ENCODE results near the gene KLHDC4. TPM values are rescaled to one million over a fixed set of nuclear protein-coding genes. Genes with fewer than 3 reads are reported as not detected.
A peak's percentile ranks its signal among the peaks of the same experiment; 100 is the strongest.

The KLHDC4 gene
- polyA plus RNA-seq, 3 donors, result 11.2 to 26.4 (median 12.6) TPM

GRCh38 chr16:87782033-87782432 lies 16.2 kb upstream of the KLHDC4 start:
- H3K4me1 Mint-ChIP-seq, result peaks cover 40% of the 10 kb centered on the region
- peaks cover 0 to 12% (median 2%) of the 10 kb centered on the region in 3 donors for H3K27me3 Mint-ChIP-seq (ENCODE audit: low read depth in 3 of 3)
- H3K9ac ChIP-seq (ENCODE audit: insufficient read depth, low read length, poor library complexity, severe bottlenecking), result no peak overlapping the region
- no peaks in the 10 kb centered on the region for H3K79me2 ChIP-seq (ENCODE audit: insufficient read depth, low read length)
- DNase-seq, result no peak
- H3K36me3 Mint-ChIP-seq, result peaks cover 0 to 2% of the 10 kb centered on the region in 2 donors
- intact Hi-C loops (cut with micrococcal nuclease), result no loop called here
- WGBS (ENCODE audit: insufficient coverage), result no CpG with 5 or more reads among the region's 4 CpGs
- no peak overlapping the region for H3K27ac Mint-ChIP-seq
- H2AFZ ChIP-seq (ENCODE audit: insufficient read depth, low read depth, low read length, poor library complexity, severe bottlenecking), result no peak overlapping the region
- H3K9me3 Mint-ChIP-seq, result peaks cover 0 to 12% (median 4%) of the 10 kb centered on the region in 7 donors
- peaks cover 40 to 44% of the 10 kb centered on the region in 2 donors for H3K4me1 ChIP-seq (ENCODE audit: control insufficient read depth in 1 of 2, insufficient read depth in 2 of 2, low read length in 2 of 2)
- no peak overlapping the region for H3K4me2 ChIP-seq (replicated peaks; ENCODE audit: extremely low read depth, low read length, poor library complexity, severe bottlenecking)
- no peak overlapping the region for H3K27ac ChIP-seq (ENCODE audit: low read depth in 1 of 2, low read length in 2 of 2)
- no peaks in the 10 kb centered on the region for H3K36me3 ChIP-seq (replicated peaks in 1 of 2; ENCODE audit: control insufficient read depth in 1 of 2, insufficient read depth in 2 of 2, low read length in 2 of 2)
- no peaks in the 10 kb centered on the region for H3K27me3 ChIP-seq (ENCODE audit: control insufficient read depth in 2 of 2, insufficient read depth in 2 of 2, low read length in 2 of 2)
- TF ChIP-seq, protein P1, sequence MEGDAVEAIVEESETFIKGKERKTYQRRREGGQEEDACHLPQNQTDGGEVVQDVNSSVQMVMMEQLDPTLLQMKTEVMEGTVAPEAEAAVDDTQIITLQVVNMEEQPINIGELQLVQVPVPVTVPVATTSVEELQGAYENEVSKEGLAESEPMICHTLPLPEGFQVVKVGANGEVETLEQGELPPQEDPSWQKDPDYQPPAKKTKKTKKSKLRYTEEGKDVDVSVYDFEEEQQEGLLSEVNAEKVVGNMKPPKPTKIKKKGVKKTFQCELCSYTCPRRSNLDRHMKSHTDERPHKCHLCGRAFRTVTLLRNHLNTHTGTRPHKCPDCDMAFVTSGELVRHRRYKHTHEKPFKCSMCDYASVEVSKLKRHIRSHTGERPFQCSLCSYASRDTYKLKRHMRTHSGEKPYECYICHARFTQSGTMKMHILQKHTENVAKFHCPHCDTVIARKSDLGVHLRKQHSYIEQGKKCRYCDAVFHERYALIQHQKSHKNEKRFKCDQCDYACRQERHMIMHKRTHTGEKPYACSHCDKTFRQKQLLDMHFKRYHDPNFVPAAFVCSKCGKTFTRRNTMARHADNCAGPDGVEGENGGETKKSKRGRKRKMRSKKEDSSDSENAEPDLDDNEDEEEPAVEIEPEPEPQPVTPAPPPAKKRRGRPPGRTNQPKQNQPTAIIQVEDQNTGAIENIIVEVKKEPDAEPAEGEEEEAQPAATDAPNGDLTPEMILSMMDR (IDR thresholded peaks at IDR 0.05), result no peak
- H3K9me3 ChIP-seq (replicated peaks in 1 of 2; ENCODE audit: control insufficient read depth in 1 of 2, insufficient read depth in 1 of 2, low read length in 2 of 2), result peaks cover 0 to 4% of the 10 kb centered on the region in 2 donors
- H4K20me1 ChIP-seq (ENCODE audit: insufficient read depth, low read length), result no peaks in the 10 kb centered on the region
- no peak overlapping the region for H3K4me3 ChIP-seq (replicated peaks in 1 of 3; ENCODE audit: low read depth in 2 of 3, low read length in 3 of 3)
- no peak overlapping the region for H3K4me3 Mint-ChIP-seq

DNA sequence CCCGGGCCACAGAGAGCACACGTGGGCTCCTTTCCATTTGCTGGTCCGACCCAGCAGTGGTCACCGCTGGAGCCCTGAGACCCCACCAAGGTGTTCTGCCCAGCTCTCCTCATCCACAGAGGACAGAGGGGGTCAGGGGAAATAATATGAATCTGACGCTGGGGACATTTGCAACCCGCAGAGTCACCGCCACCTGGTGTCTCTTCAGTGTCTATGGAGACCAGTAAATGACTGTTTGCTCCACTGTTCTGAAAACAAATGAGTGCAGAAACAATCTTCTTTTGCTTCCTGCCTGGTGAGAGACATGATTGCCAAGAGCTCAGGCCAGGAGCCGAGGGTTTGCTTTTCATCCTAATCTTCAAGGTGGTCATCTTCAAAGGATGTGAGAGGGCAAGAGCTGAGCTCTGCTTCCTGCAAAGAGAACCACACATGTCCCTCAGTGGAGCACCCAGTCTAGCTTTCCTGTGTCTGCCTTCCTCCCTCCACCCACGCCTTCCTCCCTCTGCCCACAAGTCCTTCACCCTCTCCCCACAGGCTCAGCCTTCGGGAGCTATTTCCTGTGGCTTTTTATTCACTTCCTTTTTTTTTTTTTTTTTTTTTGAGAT lies 14.7 kb upstream of the KLHDC4 start:
- Histone ChIP-seq H3K27ac (ENCODE audit: low read depth in 1 of 2, low read length in 2 of 2) (peak overlapping the region; percentile 40 to 77), H4K20me1 (ENCODE audit: insufficient read depth, low read length) (no peaks in the 10 kb centered on the region), H3K36me3 (replicated peaks in 1 of 2; ENCODE audit: control insufficient read depth in 1 of 2, insufficient read depth in 2 of 2, low read length in 2 of 2) (no peaks in the 10 kb centered on the region), H3K27me3 (ENCODE audit: control insufficient read depth in 2 of 2, insufficient read depth in 2 of 2, low read length in 2 of 2) (no peaks in the 10 kb centered on the region), H2AFZ (ENCODE audit: insufficient read depth, low read depth, low read length, poor library complexity, severe bottlenecking) (peak overlapping the region; percentile 54), H3K9me3 (replicated peaks in 1 of 2; ENCODE audit: control insufficient read depth in 1 of 2, insufficient read depth in 1 of 2, low read length in 2 of 2) (peaks cover 0 to 4% of the 10 kb centered on the region in 2 donors), H3K9ac (ENCODE audit: insufficient read depth, low read length, poor library complexity, severe bottlenecking) (no peak overlapping the region), H3K79me2 (ENCODE audit: insufficient read depth, low read length) (no peaks in the 10 kb centered on the region), H3K4me3 (replicated peaks in 1 of 3; ENCODE audit: low read depth in 2 of 3, low read length in 3 of 3) (peak overlapping the region in 1 of 3 experiments; percentile 43), H3K4me2 (replicated peaks; ENCODE audit: extremely low read depth, low read length, poor library complexity, severe bottlenecking) (peak overlapping the region; percentile 52), H3K4me1 (ENCODE audit: control insufficient read depth in 1 of 2, insufficient read depth in 2 of 2, low read length in 2 of 2) (peaks cover 40 to 44% of the 10 kb centered on the region in 2 donors)
- H3K27me3 Mint-ChIP-seq (ENCODE audit: low read depth in 3 of 3), result peaks cover 0 to 12% (median 2%) of the 10 kb centered on the region in 3 donors
- peak overlapping the region; percentile 84 to 96 (median 86) for H3K27ac Mint-ChIP-seq
- peaks cover 0 to 12% (median 4%) of the 10 kb centered on the region in 7 donors for H3K9me3 Mint-ChIP-seq
- peak overlapping the region; percentile 25 to 67 for H3K4me3 Mint-ChIP-seq
- intact Hi-C loops (cut with micrococcal nuclease), result no loop called here
- 0% methylated on average over 4 of the region's 10 CpGs for WGBS (ENCODE audit: insufficient coverage)
- TF ChIP-seq, protein P1 (IDR thresholded peaks at IDR 0.05), result no peak
- peaks cover 40% of the 10 kb centered on the region for H3K4me1 Mint-ChIP-seq
- peaks cover 0 to 2% of the 10 kb centered on the region in 2 donors for H3K36me3 Mint-ChIP-seq
- DNase-seq, result peak; percentile 58 to 80 (median 79)

All from CD14-positive monocyte (primary cell).